Neural cell (in vitro differentiated cells): ENCODE data around the gene PPP1R14B. TPM values are rescaled to one million over a fixed set of nuclear protein-coding genes. Genes with fewer than 3 reads are reported as not detected.

Source experiments
- H2AFZ ChIP-seq: fragments of 200-600, 300-800 bp; sonication (generic), shearing (Covaris generic); 2 replicates; pipeline ENCODE4 v1.6.0; 2014; ENCODE audit warnings: low read depth, mild to moderate bottlenecking, antibody characterized with exemption, low read length, moderate library complexity
- H3F3A ChIP-seq: fragments of 200-600 bp; shearing (Covaris generic); 2 replicates; pipeline ENCODE4 v1.6.1; 2016; ENCODE audit warnings: mild to moderate bottlenecking, moderate library complexity, mixed read lengths, antibody characterized with exemption, low read length; ENCODE audit not compliant: insufficient read depth, poor library complexity, severe bottlenecking
- H3K27ac ChIP-seq: fragments of 200-600, 300-800 bp; sonication (generic), shearing (Covaris generic); 2 replicates; pipeline ENCODE4 v1.5.1; 2014; ENCODE audit warnings: mild to moderate bottlenecking, low read length, moderate library complexity
- H3K27me3 ChIP-seq: fragments of 300-800, 200-600 bp; sonication (generic), shearing (Covaris generic); 2 replicates; pipeline ENCODE4 v1.6.0; 2014; ENCODE audit warnings: mild to moderate bottlenecking, low read depth, low read length, moderate library complexity; ENCODE audit not compliant: insufficient read depth
- H3K36me3 ChIP-seq: fragments of 300-800, 200-600 bp; sonication (generic), shearing (Covaris generic); 2 replicates; pipeline ENCODE4 v1.5.1; 2014; ENCODE audit warnings: mild to moderate bottlenecking, antibody characterized with exemption, low read length, moderate library complexity; ENCODE audit not compliant: insufficient read depth
- H3K4me2 ChIP-seq: fragments of 300-800, 200-600 bp; sonication (generic), shearing (Covaris generic); 2 replicates; pipeline ENCODE4 v1.6.0; 2014; ENCODE audit warnings: mild to moderate bottlenecking, low read length
- H3K4me3 ChIP-seq: fragments of 300-800, 200-600 bp; sonication (generic), shearing (Covaris generic); 2 replicates; pipeline ENCODE4 v1.5.1; 2014; ENCODE audit warnings: mild to moderate bottlenecking, low read length, moderate library complexity
- H3K79me2 ChIP-seq: fragments of 200-600 bp; shearing (Covaris generic); replicated peaks from 2 replicates; pipeline ENCODE4 v1.6.0; 2014; ENCODE audit warnings: mild to moderate bottlenecking, low read length, moderate library complexity; ENCODE audit not compliant: insufficient read depth
- H3K9ac ChIP-seq: fragments of 300-800, 200-600 bp; sonication (generic), shearing (Covaris generic); 2 replicates; pipeline ENCODE4 v1.6.1; 2016; ENCODE audit warnings: mild to moderate bottlenecking, low read length, mixed read lengths
- H3K9me2 ChIP-seq: fragments of 200-600 bp; shearing (Covaris generic); 2 replicates; pipeline ENCODE4 v1.6.1; 2016; ENCODE audit warnings: mild to moderate bottlenecking, low read length, mixed read lengths; ENCODE audit not compliant: insufficient read depth
- H3K9me3 ChIP-seq: fragments of 200-600, 300-800 bp; sonication (generic), shearing (Covaris generic); 2 replicates; pipeline ENCODE4 v1.6.1; 2016; ENCODE audit warnings: mild to moderate bottlenecking, mixed run types, low read length, moderate library complexity, mixed read lengths
- H4K20me1 ChIP-seq: fragments of 200-600 bp; shearing (Covaris generic); 2 replicates; pipeline ENCODE4 v1.6.1; 2016; ENCODE audit warnings: mild to moderate bottlenecking, mixed run types; ENCODE audit not compliant: insufficient read depth
- CTCF ChIP-seq: fragments of 450-650 bp; IDR thresholded peaks from 2 replicates; pipeline ENCODE4 v1.5.1; 2014; ENCODE audit warnings: antibody characterized with exemption, mild to moderate bottlenecking, moderate library complexity; ENCODE audit not compliant: poor library complexity, severe bottlenecking
- EP300 ChIP-seq: fragments of 450-650 bp; conservative IDR thresholded peaks from 2 replicates; pipeline ENCODE4 v1.6.1; 2014; ENCODE audit warnings: antibody characterized with exemption, mild to moderate bottlenecking, moderate library complexity; ENCODE audit not compliant: poor library complexity, severe bottlenecking
- EZH2 ChIP-seq: fragments of 200-600, 300-800 bp; shearing (Covaris generic), sonication (generic); IDR thresholded peaks from 2 replicates; pipeline ENCODE4 v1.6.1; 2014; ENCODE audit warnings: antibody characterized with exemption, low read length, borderline replicate concordance, mild to moderate bottlenecking; ENCODE audit not compliant: insufficient read depth, poor library complexity, severe bottlenecking
- MXI1 ChIP-seq: fragments of 450-650 bp; conservative IDR thresholded peaks from 2 replicates; pipeline ENCODE4 v1.6.1; 2014; ENCODE audit warnings: antibody characterized with exemption, mild to moderate bottlenecking; ENCODE audit not compliant: poor library complexity, severe bottlenecking
- POLR2AphosphoS5 ChIP-seq: IDR thresholded peaks from 2 replicates; pipeline ENCODE4 v1.6.1; 2012
- RAD21 ChIP-seq: fragments of 450-650 bp; conservative IDR thresholded peaks from 2 replicates; pipeline ENCODE4 v1.6.1; 2014; ENCODE audit warnings: antibody characterized with exemption, mild to moderate bottlenecking, moderate library complexity
- SMC3 ChIP-seq: fragments of 450-650 bp; conservative IDR thresholded peaks from 2 replicates; pipeline ENCODE4 v1.6.1; 2014; ENCODE audit warnings: antibody characterized with exemption, mild to moderate bottlenecking, moderate library complexity; ENCODE audit not compliant: poor library complexity
- TAF1 ChIP-seq: IDR thresholded peaks from 2 replicates; pipeline ENCODE4 v1.6.1; 2012; ENCODE audit warnings: low read depth
- polyA plus RNA-seq: library from polyadenylated mRNA; depleted of rRNA; stranded (reverse); fragments of >200 nt; gene quantifications from 2 replicates; pipeline ENCODE4 v1.2.3, GENCODE V29; 2014
- TF ChIP-seq, protein P1 (sequence below): IDR thresholded peaks from 2 replicates; pipeline ENCODE4 v1.6.1; 2012; ENCODE audit warnings: borderline replicate concordance

The PPP1R14B gene
- polyA plus RNA-seq, 1 donor from 2014 or later: 400 TPM

- no peaks in the 10 kb centered on the region for H3K9me2 ChIP-seq
- no peaks in the 10 kb centered on the region for H4K20me1 ChIP-seq
- H3K27me3 ChIP-seq: peaks cover 8% of the 10 kb centered on the region
- no peak overlapping the region for H2AFZ ChIP-seq
- no peak overlapping the region for H3K4me3 ChIP-seq
- H3K36me3 ChIP-seq: no peaks in the 10 kb centered on the region
- H3K79me2 ChIP-seq: no peaks in the 10 kb centered on the region
- no peak overlapping the region for H3K27ac ChIP-seq
- no peak overlapping the region for H3K9ac ChIP-seq
- H3K9me3 ChIP-seq: no peaks in the 10 kb centered on the region
- TF ChIP-seq SMC3 (no peak), POLR2AphosphoS5 (no peak)
- no peak overlapping the region for H3K4me2 ChIP-seq
- no peaks in the 10 kb centered on the region for H3F3A ChIP-seq
Measured at GRCh38 chr11:64237484-64237951, 9.2 kb downstream of the PPP1R14B start.

DNA sequence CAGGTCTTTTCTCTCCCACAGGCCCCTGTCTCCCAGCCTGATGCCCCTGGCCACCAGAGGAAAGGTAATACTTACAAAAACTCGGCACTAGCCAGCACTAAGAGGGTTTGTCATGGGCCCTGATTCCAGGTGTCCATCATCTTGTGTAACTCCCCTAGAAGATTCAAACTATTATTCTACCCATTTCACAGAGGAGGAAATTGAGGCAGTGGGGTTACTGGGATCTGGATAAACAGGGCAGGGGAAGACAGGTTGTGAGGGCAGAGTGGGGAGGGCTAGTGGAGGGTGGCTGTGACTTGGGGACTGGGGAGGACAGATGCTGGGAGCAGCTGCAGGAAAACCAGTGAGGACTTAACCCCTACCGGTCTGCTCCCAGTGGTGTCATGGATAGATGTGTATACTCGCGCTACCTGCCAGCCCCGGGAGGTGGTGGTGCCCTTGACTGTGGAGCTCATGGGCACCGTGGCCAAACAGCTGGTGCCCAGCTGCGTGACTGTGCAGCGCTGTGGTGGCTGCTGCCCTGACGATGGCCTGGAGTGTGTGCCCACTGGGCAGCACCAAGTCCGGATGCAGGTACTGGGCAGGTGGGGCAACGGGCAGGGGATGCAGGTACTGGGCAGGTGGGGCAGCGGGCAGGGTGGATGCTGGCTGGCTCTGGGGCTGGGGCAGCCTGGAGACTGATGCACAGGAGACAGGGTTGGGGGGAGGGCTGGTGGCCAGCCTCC is 11.1 kb downstream of the PPP1R14B start:
- no peaks in the 10 kb centered on the region for H3F3A ChIP-seq
- no peaks in the 10 kb centered on the region for H3K9me2 ChIP-seq
- no peaks in the 10 kb centered on the region for H3K36me3 ChIP-seq
- H3K27ac ChIP-seq: no peak overlapping the region
- no peaks in the 10 kb centered on the region for H3K79me2 ChIP-seq
- peaks cover 8% of the 10 kb centered on the region for H3K27me3 ChIP-seq
- H3K4me3 ChIP-seq: no peak overlapping the region
- H2AFZ ChIP-seq: no peak overlapping the region
- no peaks in the 10 kb centered on the region for H3K9me3 ChIP-seq
- H4K20me1 ChIP-seq: no peaks in the 10 kb centered on the region
- TF ChIP-seq TAF1: no peak
- H3K9ac ChIP-seq: no peak overlapping the region
- H3K4me2 ChIP-seq: no peak overlapping the region

- Histone ChIP-seq H3K4me3 (peak overlapping the region; percentile 59), H3K9ac (peak overlapping the region; percentile 36), H3K9me2 (no peaks in the 10 kb centered on the region), H3K36me3 (no peaks in the 10 kb centered on the region), H2AFZ (no peak overlapping the region), H3F3A (no peaks in the 10 kb centered on the region), H3K79me2 (no peaks in the 10 kb centered on the region), H3K27ac (no peak overlapping the region), H3K27me3 (peaks cover 8% of the 10 kb centered on the region), H3K9me3 (no peaks in the 10 kb centered on the region), H4K20me1 (no peaks in the 10 kb centered on the region), H3K4me2 (no peak overlapping the region)
- TF ChIP-seq RAD21 (no peak), CTCF (peak; percentile 28), POLR2AphosphoS5 (no peak)
Measured at GRCh38 chr11:64234647-64235379, 11.9 kb downstream of the PPP1R14B start.

- H3K9me3 ChIP-seq: no peaks in the 10 kb centered on the region
- no peaks in the 10 kb centered on the region for H3K9me2 ChIP-seq
- H4K20me1 ChIP-seq: no peaks in the 10 kb centered on the region
- H3K4me3 ChIP-seq: peak within 1 kb of the TSS; percentile 59
- H3K9ac ChIP-seq: peak within 1 kb of the TSS; percentile 47
- no peak within 1 kb of the TSS for H2AFZ ChIP-seq
- H3K79me2 ChIP-seq: no peaks in the 10 kb centered on the region
- H3K27ac ChIP-seq: no peak within 1 kb of the TSS
- no peak within 1 kb of the TSS for H3K4me2 ChIP-seq
- no peaks in the 10 kb centered on the region for H3K36me3 ChIP-seq
- no peaks in the 10 kb centered on the region for H3F3A ChIP-seq
- peaks cover 8% of the 10 kb centered on the region for H3K27me3 ChIP-seq
- TF ChIP-seq EP300 (no peak), EZH2 (no peak), MXI1 (no peak), RAD21 (no peak)
- TF ChIP-seq, protein P1, sequence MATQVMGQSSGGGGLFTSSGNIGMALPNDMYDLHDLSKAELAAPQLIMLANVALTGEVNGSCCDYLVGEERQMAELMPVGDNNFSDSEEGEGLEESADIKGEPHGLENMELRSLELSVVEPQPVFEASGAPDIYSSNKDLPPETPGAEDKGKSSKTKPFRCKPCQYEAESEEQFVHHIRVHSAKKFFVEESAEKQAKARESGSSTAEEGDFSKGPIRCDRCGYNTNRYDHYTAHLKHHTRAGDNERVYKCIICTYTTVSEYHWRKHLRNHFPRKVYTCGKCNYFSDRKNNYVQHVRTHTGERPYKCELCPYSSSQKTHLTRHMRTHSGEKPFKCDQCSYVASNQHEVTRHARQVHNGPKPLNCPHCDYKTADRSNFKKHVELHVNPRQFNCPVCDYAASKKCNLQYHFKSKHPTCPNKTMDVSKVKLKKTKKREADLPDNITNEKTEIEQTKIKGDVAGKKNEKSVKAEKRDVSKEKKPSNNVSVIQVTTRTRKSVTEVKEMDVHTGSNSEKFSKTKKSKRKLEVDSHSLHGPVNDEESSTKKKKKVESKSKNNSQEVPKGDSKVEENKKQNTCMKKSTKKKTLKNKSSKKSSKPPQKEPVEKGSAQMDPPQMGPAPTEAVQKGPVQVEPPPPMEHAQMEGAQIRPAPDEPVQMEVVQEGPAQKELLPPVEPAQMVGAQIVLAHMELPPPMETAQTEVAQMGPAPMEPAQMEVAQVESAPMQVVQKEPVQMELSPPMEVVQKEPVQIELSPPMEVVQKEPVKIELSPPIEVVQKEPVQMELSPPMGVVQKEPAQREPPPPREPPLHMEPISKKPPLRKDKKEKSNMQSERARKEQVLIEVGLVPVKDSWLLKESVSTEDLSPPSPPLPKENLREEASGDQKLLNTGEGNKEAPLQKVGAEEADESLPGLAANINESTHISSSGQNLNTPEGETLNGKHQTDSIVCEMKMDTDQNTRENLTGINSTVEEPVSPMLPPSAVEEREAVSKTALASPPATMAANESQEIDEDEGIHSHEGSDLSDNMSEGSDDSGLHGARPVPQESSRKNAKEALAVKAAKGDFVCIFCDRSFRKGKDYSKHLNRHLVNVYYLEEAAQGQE: no peak
Measured at GRCh38 chr11:64233913-64234586, 12.7 kb downstream of the PPP1R14B start, which contains the start of gene VEGFB. TSS of gene VEGFB (plus strand) at chr11:64234584. CDS start at chr11:64234834, 250 bp downstream.
